Esophagus mucosa (tissue), 1 donor: ENCODE data around the gene RANBP10. TPM values are rescaled to one million over a fixed set of nuclear protein-coding genes. Genes with fewer than 3 reads are reported as not detected.
A peak's percentile ranks its signal among the peaks of the same experiment; 100 is the strongest.

Experiments used
- ATAC-seq: fragments of 200-7000 bp; cut with Tn5 transposase; one replicate; pipeline ENCODE4 v1.9.1; 2020
- total RNA-seq: library from RNA; stranded (reverse); gene quantifications from one replicate; pipeline ENCODE4 v1.2.4, GENCODE V29; 2023
- donor health status: DM: yes; HTN: yes; CAD: no.

RANBP10 gene
- total RNA-seq, 1 donor from 2014 or later: 20.1 TPM

DNA sequence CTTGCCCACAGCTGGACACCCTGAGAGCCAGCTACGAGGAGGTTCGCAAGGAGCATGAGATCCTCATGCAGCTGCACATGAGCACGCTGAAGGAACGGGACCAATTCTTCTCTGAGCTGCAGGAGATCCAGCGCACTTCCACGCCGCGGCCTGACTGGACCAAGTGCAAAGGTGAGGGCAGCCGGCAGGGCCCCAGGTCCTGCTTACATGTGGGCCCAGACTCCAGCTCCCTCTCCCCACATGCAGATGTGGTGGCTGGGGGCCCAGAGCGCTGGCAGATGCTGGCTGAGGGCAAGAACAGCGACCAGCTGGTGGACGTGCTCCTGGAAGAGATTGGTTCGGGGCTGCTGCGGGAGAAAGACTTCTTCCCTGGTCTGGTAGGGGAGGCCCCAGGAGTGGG is 19.5 kb upstream of the RANBP10 start:
- ATAC-seq: no peak

DNA sequence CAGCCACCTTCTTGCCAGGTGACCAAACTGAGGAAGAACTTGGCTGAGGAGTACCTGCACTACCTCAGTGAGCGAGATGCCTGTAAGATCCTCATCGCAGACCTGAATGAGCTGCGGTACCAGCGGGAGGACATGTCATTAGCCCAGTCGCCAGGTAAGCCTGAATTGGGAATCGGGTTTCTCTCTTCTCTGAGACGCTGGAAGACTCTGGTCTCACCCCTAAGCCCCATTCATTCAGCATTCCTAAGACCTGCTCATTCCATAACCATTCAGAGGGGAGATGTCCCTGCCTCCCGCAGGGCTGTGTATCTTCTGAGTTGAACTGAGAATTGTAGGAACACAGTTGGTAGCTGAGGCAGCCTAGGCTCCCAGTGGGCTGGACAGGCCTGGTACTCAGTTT is 18.8 kb upstream of the RANBP10 start:
- no peak for ATAC-seq

DNA sequence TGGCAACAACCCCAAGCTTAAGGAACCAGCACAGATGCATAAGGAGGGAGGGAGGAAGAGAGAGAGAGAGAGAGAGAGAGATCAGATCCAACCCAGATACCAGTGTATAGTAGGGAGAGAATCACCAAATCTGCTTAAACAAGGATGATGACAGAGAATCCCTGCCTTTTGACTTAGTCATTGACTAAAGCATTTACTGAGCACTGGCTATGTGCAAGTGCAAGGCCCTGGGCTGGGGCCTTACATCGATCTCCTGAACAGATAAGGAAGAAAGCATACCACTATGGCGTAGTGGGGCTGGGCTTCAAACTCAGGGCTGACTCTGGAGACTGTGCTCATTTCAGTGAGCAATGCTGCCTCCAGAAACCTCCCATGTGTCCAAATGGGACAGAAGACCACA is 16.2 kb upstream of the RANBP10 start:
- ATAC-seq: no peak

DNA sequence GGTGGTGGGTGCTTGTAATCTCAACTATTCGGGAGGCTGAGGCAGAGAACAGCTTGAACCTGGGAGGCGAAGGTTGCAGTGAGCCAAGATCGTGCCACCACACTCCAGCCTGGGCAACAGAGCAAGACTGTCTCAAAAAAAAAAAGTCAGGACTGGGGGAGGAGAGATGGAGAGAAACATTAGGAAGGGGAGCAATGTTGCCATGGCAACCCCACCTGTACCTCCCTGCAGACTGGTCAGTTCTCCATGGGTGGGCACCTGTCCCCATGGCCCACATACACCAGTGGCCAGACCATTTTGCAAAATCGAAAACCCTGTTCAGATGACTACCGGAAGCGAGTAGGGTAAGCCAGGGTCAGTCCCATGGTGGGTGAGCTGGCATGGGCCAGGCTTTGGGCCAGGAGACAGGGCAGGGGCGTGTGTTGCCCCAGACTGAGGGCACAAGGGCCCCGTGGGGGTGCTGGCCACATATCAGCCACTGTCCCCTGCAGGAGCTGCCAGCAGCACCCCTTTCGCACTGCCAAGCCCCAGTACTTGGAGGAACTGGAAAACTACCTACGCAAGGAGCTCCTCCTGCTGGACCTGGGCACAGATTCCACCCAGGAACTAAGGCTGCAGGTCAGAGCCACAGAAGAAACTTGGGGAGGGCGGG is 14.4 kb upstream of the RANBP10 start:
- no peak for ATAC-seq

- ATAC-seq: no peak
These were observed 8.2 kb upstream of the RANBP10 start for GRCh38 chr16:67814567-67814966.

- ATAC-seq: no peak
These were observed 5.5 kb upstream of the RANBP10 start for GRCh38 chr16:67811899-67812298.

DNA sequence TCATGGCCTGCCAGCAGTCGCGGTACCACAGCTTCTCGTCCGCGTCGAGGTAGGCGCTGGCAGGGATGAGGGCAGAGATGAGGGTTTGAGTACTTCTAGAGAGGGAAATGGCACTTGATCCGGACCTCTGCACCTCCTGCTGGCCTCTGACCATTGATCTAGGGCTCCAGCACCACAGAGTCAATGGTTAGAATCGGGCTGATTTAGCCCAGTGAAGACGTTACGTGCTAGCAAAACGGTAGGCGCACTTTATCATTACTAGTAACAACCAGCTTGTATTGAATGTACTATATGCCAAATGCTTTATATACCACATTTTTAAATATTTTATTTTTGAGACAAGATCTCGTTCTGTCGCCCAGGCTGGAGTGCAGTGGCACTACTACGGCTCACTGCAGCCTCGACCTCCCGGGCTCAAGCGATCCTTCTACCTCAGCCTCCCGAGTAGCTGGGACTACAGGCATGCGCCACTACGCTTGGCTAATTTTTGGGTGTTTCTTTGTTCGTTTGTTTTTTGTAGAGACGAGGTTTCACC is 855 bp upstream of the RANBP10 start:
- no peak for ATAC-seq

DNA sequence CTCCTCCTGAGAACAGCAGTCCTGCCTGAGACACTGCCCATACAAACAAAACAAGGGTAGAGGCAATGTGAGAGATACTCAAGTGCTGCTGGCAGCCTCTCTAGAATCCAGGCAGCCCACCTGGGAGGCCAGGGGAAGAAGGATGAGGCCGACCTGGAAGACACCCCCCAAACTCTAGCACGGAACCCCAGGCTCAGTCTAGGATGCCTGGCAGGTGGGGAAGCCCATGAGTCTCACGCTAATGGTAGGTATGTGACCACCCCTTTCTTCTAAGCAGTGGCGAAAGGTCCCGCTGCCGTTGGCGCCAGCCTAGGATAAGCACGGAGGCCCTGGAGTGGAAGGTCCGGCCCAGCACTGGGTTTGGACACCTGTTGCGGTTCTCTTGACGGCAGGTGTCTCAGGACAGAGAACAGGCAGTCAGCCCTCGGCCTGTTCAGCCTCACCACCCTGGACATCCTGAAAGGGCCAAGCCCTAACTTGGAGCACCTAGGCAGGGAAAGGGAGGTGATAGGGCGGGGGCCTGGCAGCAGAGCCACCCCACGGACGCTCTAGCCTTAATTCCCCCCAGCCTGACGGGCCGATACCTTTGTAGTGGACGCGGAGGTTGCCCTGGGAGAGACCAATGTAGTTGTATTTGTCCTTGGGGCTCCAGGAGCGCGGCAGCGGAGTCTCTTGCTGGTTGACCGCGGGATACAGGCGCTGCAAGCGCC is 487 bp downstream of the RANBP10 start:
- ATAC-seq: peak; percentile 13

DNA sequence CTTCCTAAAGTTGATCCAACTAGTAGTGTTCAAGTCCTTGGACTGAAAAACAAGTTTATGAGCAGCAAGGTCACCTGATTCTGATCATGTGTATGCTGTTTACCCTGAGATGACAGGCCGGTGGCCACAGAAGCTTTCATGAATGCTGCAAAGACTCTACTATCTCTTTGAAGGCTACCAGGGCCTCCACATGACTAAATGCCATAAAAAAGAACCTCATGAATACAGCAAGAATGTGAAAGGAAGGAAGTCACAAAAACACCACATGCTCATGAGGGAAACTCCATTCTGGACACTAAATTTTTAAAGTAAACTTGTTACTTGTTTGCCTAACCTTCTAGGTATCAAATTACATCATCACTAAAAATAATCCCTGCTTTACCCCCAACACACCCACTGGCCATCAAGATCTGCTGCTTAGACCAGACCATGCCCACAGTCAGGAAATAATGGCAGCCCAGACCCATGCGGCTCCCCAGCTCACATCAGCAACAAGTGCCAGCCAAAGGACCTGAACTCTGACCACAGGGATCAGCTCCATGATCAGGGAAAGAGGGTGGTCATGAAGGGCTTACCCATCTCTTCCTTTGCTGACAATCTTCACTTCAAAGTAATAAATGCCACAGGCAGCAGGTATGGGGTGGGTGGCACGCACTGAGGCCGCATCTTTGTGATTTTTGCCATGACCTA is 1.4 kb downstream of the RANBP10 start:
- no peak for ATAC-seq

DNA sequence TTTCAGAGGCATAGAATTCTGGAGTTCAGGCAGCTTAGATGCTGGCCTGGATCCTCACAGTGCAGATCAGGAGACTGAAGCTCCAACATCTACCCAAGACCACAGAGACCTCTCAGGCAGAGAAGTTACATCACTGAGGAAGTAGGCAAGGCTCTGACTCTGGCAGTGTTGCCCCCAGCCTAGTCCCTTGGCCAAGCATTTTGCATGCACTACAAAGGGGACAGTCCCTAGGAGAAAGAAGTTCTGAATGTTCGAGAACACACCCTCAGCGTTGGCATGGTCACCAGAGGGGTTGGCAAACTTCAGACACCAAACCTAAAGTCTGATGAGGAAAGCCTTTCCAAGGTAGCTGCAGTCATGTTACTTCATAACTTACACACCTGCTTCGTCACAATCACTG is 2.5 kb downstream of the RANBP10 start:
- no peak for ATAC-seq

DNA sequence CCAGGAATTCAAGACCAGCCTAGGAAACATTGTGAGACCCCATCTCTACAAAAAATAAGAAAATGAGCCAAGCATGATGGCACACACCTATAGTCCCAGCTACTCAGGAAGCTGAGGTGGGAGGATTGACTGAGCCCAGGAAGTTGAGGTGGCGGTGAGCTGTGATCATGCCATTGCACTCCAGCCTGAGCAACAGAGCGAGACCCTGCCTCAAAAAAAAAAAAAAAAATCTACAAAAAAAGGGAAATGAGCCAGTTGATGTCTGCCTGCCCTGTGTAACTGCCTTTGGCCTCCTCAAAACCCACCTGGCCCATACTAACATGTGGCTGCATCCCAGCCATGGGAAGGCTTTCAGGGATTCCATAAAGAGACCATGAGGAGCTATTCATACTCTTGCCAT is 4.5 kb downstream of the RANBP10 start:
- ATAC-seq: no peak

GRCh38 chr16:67801241-67801640 is 5.1 kb downstream of the RANBP10 start:
- no peak for ATAC-seq

- no peak for ATAC-seq
These were observed 5.9 kb downstream of the RANBP10 start for GRCh38 chr16:67800338-67800926.

- no peak for ATAC-seq
These were observed 10.2 kb downstream of the RANBP10 start for GRCh38 chr16:67796099-67796718.

DNA sequence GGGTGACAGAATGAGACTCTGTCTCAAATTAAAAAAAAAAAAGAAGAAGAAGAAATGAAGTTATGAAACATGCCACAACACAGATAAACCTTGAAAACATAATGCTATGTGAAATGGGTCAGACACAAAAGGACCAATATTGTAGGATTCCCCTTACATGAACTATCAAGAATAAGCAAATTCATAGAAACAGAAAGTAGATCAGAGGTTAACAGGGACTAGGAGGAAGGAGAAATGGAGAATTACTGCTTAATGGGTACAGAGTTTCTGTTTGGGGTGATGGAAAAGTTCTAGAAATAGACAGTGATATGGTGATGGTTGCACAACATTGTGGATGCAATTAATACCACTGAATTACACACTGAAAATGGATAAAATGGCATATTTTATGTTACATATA is 16.3 kb downstream of the RANBP10 start:
- ATAC-seq: no peak

- ATAC-seq: no peak
These were observed 19.9 kb downstream of the RANBP10 start for GRCh38 chr16:67786491-67786890.

GRCh38 chr16:67783353-67783725 is 23.0 kb downstream of the RANBP10 start:
- no peak for ATAC-seq

GRCh38 chr16:67782567-67783352 is 23.6 kb downstream of the RANBP10 start:
- ATAC-seq: no peak

- no peak for ATAC-seq
These were observed 24.8 kb downstream of the RANBP10 start for GRCh38 chr16:67781565-67781921.

DNA sequence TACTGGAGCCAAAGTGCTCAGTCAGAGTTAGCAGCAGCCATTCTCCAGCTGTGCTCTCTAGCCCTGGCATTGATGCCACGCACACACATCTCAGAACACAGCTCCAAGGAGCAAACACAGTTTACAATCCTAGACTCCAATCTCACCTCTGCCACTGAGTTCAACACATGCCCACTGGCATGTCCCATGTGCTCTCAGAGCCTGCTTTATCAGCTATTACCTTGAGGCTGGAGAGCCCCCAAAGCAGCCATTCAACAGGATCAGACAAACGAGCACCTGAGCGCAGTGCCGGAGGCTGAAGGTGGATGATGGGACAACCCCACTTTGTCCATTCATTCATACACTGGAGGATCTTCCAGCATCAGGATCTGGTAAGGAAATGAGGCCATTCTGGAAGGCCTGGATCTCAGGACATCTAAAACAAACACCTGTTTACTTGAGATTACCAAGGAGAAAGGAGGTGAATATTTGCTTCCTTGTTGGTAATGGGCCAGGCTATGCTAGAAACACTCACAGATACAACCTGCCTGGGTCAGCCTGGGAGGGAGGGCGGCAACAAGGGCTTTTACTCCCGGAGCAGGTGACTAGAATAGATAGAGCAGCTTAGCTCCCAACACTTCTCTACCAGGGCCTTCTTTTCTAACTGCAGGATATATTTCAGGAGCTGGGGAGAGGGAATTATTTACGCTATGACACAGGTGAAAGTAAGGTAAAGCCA is 25.4 kb downstream of the RANBP10 start:
- ATAC-seq: peak; percentile 26

DNA sequence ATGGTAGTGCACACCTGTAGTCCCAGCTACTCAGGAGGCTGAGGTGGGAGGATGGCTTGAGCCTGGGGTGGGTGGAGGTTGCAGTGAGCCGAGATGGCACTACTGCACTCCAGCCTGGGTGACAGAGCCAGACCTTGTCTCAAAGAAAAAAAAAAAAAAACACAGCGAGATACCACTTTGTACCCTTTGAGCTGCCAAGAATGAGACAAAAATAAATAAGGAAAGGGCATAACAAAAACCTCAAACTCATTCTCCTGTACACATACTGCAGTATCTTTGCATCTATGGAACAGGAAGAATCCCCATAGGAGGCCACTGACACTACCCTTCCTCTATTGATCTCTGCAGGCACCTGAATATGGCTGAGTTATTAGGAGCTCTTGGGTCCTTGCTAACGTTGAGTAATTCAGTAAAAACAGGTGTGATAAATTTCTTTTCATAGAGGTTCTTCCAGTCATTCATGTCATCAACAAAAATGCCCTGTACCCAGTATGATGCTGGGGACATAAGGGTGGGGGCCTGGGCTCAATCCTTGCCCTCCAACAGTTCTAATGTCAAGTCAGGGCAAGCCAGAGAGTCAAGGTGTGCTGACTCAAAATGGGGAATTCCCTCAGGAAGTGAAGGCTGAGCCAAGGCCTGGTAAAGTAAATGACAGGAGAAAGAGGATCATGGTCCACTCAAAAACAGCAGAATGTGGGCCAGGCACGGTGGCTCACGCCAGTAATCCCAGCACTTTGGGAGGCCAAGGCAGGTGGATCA is 26.9 kb downstream of the RANBP10 start:
- ATAC-seq: peak; percentile 92
